ENCODE data around the gene TRPM1. TPM values are rescaled to one million over a fixed set of nuclear protein-coding genes. Genes with fewer than 3 reads are reported as not detected.

Gene TRPM1
- total and polyA plus RNA-seq, 5 donors from 2014 or later, result not detected

DNA sequence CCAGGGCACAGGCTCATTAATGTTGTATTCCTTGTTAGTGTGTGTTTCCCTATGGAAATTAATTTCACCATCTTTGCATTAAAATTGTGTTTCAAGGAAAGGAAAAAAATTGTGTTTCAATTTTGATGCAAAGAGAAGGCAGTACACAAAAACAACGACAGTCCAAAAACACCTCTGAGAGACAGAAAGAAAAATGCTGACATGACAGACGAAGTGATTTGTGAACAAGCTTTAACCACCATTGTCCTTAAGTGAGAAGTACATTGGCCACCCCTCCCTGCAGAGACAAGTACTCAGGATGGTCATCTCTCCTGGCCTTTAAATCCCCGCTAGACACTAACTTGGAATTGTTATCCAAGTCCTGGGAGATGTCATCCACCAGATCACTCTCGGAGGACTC is 59.9 kb downstream of the TRPM1 start:
- no peak overlapping the region for H3K4me3 ChIP-seq (ENCODE audit: low read depth, low read length)
- Mint-ChIP-seq H3K4me3 (no peak overlapping the region), H3K9me3 (no peaks in the 10 kb centered on the region), H3K36me3 (no peaks in the 10 kb centered on the region), H3K27ac (no peak overlapping the region), H3K27me3 (peaks cover 15% of the 10 kb centered on the region), H3K4me1 (no peaks in the 10 kb centered on the region)
- no peaks in the 10 kb centered on the region for H3K4me1 ChIP-seq (ENCODE audit: control insufficient read depth, insufficient read depth, low read length, poor library complexity, severe bottlenecking)
- DNase-seq, result no peak
- H3K27me3 ChIP-seq (ENCODE audit: control insufficient read depth, insufficient read depth, low read length), result no peaks in the 10 kb centered on the region
- no peaks in the 10 kb centered on the region for H3K9me3 ChIP-seq (ENCODE audit: control insufficient read depth in 2 of 2, low read length in 2 of 2)
- no peak for ATAC-seq (ENCODE audit: low read depth in 2 of 2)
- H3K36me3 ChIP-seq (ENCODE audit: control insufficient read depth, insufficient read depth, low read length), result no peaks in the 10 kb centered on the region
- no peak overlapping the region for H3K27ac ChIP-seq (ENCODE audit: insufficient read depth, low read length, poor library complexity, severe bottlenecking)

- no peak overlapping the region for H3K4me3 Mint-ChIP-seq
- no peak for ATAC-seq (ENCODE audit: low read depth in 2 of 2)
- H3K4me3 ChIP-seq (ENCODE audit: low read depth, low read length), result no peak overlapping the region
- H3K36me3 ChIP-seq (ENCODE audit: control insufficient read depth, insufficient read depth, low read length), result no peaks in the 10 kb centered on the region
- H3K27ac ChIP-seq (ENCODE audit: insufficient read depth, low read length, poor library complexity, severe bottlenecking), result no peak overlapping the region
- no peak for DNase-seq
- peaks cover 8% of the 10 kb centered on the region for H3K27me3 Mint-ChIP-seq
- H3K9me3 ChIP-seq (ENCODE audit: control insufficient read depth in 2 of 2, low read length in 2 of 2), result no peaks in the 10 kb centered on the region
- no peaks in the 10 kb centered on the region for H3K36me3 Mint-ChIP-seq
- no peaks in the 10 kb centered on the region for H3K27me3 ChIP-seq (ENCODE audit: control insufficient read depth, insufficient read depth, low read length)
- no peaks in the 10 kb centered on the region for H3K9me3 Mint-ChIP-seq
- H3K4me1 Mint-ChIP-seq, result no peaks in the 10 kb centered on the region
- H3K27ac Mint-ChIP-seq, result no peak overlapping the region
- H3K4me1 ChIP-seq (ENCODE audit: control insufficient read depth, insufficient read depth, low read length, poor library complexity, severe bottlenecking), result no peaks in the 10 kb centered on the region
Observed at GRCh38 chr15:31040611-31041010, 60.9 kb downstream of the TRPM1 start.

GRCh38 chr15:31039961-31040360 is 61.6 kb downstream of the TRPM1 start:
- no peaks in the 10 kb centered on the region for H3K9me3 ChIP-seq (ENCODE audit: control insufficient read depth in 2 of 2, low read length in 2 of 2)
- Mint-ChIP-seq H3K4me1 (no peaks in the 10 kb centered on the region), H3K4me3 (no peak overlapping the region), H3K27me3 (peaks cover 8% of the 10 kb centered on the region), H3K27ac (no peak overlapping the region), H3K9me3 (no peaks in the 10 kb centered on the region), H3K36me3 (no peaks in the 10 kb centered on the region)
- H3K27ac ChIP-seq (ENCODE audit: insufficient read depth, low read length, poor library complexity, severe bottlenecking), result no peak overlapping the region
- DNase-seq, result no peak
- H3K4me1 ChIP-seq (ENCODE audit: control insufficient read depth, insufficient read depth, low read length, poor library complexity, severe bottlenecking), result no peaks in the 10 kb centered on the region
- no peaks in the 10 kb centered on the region for H3K36me3 ChIP-seq (ENCODE audit: control insufficient read depth, insufficient read depth, low read length)
- no peaks in the 10 kb centered on the region for H3K27me3 ChIP-seq (ENCODE audit: control insufficient read depth, insufficient read depth, low read length)
- no peak for ATAC-seq (ENCODE audit: low read depth in 2 of 2)
- H3K4me3 ChIP-seq (ENCODE audit: low read depth, low read length), result no peak overlapping the region

- Histone ChIP-seq H3K4me3 (ENCODE audit: low read depth, low read length) (no peak overlapping the region), H3K9me3 (ENCODE audit: control insufficient read depth in 2 of 2, low read length in 2 of 2) (no peaks in the 10 kb centered on the region), H3K27me3 (ENCODE audit: control insufficient read depth, insufficient read depth, low read length) (no peaks in the 10 kb centered on the region), H3K27ac (ENCODE audit: insufficient read depth, low read length, poor library complexity, severe bottlenecking) (no peak overlapping the region), H3K36me3 (ENCODE audit: control insufficient read depth, insufficient read depth, low read length) (no peaks in the 10 kb centered on the region), H3K4me1 (ENCODE audit: control insufficient read depth, insufficient read depth, low read length, poor library complexity, severe bottlenecking) (no peaks in the 10 kb centered on the region)
- Mint-ChIP-seq H3K27me3 (peaks cover 8% of the 10 kb centered on the region), H3K4me3 (no peak overlapping the region), H3K4me1 (no peaks in the 10 kb centered on the region), H3K36me3 (no peaks in the 10 kb centered on the region), H3K27ac (no peak overlapping the region), H3K9me3 (no peaks in the 10 kb centered on the region)
- ATAC-seq (ENCODE audit: low read depth in 2 of 2) (no peak), DNase-seq (no peak)
Observed at GRCh38 chr15:31037731-31038477, 63.6 kb downstream of the TRPM1 start.

- Mint-ChIP-seq H3K27me3 (peaks cover under 1% of the 10 kb centered on the region), H3K27ac (no peak overlapping the region), H3K4me3 (no peak overlapping the region), H3K36me3 (no peaks in the 10 kb centered on the region), H3K4me1 (no peaks in the 10 kb centered on the region), H3K9me3 (no peaks in the 10 kb centered on the region)
- H3K9me3 ChIP-seq (ENCODE audit: control insufficient read depth in 2 of 2, low read length in 2 of 2), result no peaks in the 10 kb centered on the region
- DNase-seq, result no peak
- no peaks in the 10 kb centered on the region for H3K27me3 ChIP-seq (ENCODE audit: control insufficient read depth, insufficient read depth, low read length)
- no peaks in the 10 kb centered on the region for H3K4me1 ChIP-seq (ENCODE audit: control insufficient read depth, insufficient read depth, low read length, poor library complexity, severe bottlenecking)
- H3K36me3 ChIP-seq (ENCODE audit: control insufficient read depth, insufficient read depth, low read length), result no peaks in the 10 kb centered on the region
- no peak overlapping the region for H3K27ac ChIP-seq (ENCODE audit: insufficient read depth, low read length, poor library complexity, severe bottlenecking)
- no peak for ATAC-seq (ENCODE audit: low read depth in 2 of 2)
- no peak overlapping the region for H3K4me3 ChIP-seq (ENCODE audit: low read depth, low read length)
Observed at GRCh38 chr15:31036783-31037182, 64.7 kb downstream of the TRPM1 start.

DNA sequence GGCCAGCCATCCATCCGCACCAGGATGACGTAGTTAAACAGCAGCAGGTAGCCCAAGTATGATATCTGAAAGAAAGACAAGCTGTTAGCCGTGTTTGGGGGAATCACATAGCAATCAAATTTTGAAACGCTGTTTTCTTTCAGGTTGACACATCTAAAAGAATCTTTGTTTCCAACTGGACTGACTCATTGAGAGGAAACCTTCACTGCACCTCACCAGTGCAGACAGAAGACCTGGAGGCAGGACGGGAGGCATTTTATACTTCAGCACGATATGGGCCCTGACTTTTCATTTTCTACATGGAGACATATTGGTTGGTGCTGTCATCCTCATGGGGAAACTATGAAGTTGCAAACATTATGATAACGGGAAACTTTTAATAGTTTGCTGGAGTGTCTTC is 65.9 kb downstream of the TRPM1 start:
- no peaks in the 10 kb centered on the region for H3K4me1 Mint-ChIP-seq
- no peak overlapping the region for H3K4me3 Mint-ChIP-seq
- DNase-seq (no peak), ATAC-seq (ENCODE audit: low read depth in 2 of 2) (no peak)
- no peaks in the 10 kb centered on the region for H3K9me3 Mint-ChIP-seq
- H3K36me3 ChIP-seq (ENCODE audit: control insufficient read depth, insufficient read depth, low read length), result no peaks in the 10 kb centered on the region
- no peaks in the 10 kb centered on the region for H3K9me3 ChIP-seq (ENCODE audit: control insufficient read depth in 2 of 2, low read length in 2 of 2)
- no peaks in the 10 kb centered on the region for H3K27me3 ChIP-seq (ENCODE audit: control insufficient read depth, insufficient read depth, low read length)
- H3K4me1 ChIP-seq (ENCODE audit: control insufficient read depth, insufficient read depth, low read length, poor library complexity, severe bottlenecking), result no peaks in the 10 kb centered on the region
- no peak overlapping the region for H3K27ac ChIP-seq (ENCODE audit: insufficient read depth, low read length, poor library complexity, severe bottlenecking)
- no peak overlapping the region for H3K27ac Mint-ChIP-seq
- H3K36me3 Mint-ChIP-seq, result no peaks in the 10 kb centered on the region
- no peak overlapping the region for H3K4me3 ChIP-seq (ENCODE audit: low read depth, low read length)
- H3K27me3 Mint-ChIP-seq, result no peaks in the 10 kb centered on the region

DNA sequence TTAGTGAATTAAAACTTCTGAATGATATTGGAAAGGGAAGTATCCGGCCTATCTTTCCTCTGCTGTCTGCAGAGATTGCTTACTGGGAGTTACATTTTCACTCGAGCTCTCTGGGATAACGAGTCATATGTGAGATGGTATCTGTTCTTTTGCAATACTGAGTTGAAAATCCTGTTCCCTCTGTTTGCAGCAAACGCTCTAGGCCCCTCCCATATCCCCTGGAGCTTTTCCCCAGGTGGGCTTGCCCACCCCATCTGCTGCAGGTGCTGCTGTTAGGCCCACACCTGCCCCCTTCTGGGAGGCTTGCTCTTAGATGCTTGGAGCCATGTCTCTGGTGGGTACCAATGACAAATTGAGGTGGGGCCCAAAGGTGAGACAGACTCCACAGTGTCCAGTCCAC is 67.4 kb downstream of the TRPM1 start:
- Mint-ChIP-seq H3K36me3 (no peaks in the 10 kb centered on the region), H3K4me3 (no peak overlapping the region)
- no peaks in the 10 kb centered on the region for H3K36me3 ChIP-seq (ENCODE audit: control insufficient read depth, insufficient read depth, low read length)

GRCh38 chr15:31032961-31033371 is 68.6 kb downstream of the TRPM1 start:
- Histone ChIP-seq H3K27me3 (ENCODE audit: control insufficient read depth, insufficient read depth, low read length) (peaks cover 2% of the 10 kb centered on the region), H3K9me3 (ENCODE audit: control insufficient read depth in 2 of 2, low read length in 2 of 2) (no peaks in the 10 kb centered on the region), H3K27ac (ENCODE audit: insufficient read depth, low read length, poor library complexity, severe bottlenecking) (no peak overlapping the region), H3K36me3 (ENCODE audit: control insufficient read depth, insufficient read depth, low read length) (no peaks in the 10 kb centered on the region), H3K4me1 (ENCODE audit: control insufficient read depth, insufficient read depth, low read length, poor library complexity, severe bottlenecking) (no peaks in the 10 kb centered on the region), H3K4me3 (ENCODE audit: low read depth, low read length) (no peak overlapping the region)
- Mint-ChIP-seq H3K4me1 (no peaks in the 10 kb centered on the region), H3K36me3 (no peaks in the 10 kb centered on the region), H3K27ac (no peak overlapping the region), H3K27me3 (peaks cover 9% of the 10 kb centered on the region), H3K4me3 (no peak overlapping the region), H3K9me3 (no peaks in the 10 kb centered on the region)
- no peak for ATAC-seq (ENCODE audit: low read depth in 2 of 2)
- no peak for DNase-seq

More for the DNA sequence above, 67.4 kb downstream of the TRPM1 start:
- H3K4me3 ChIP-seq (ENCODE audit: low read depth, low read length), result no peak overlapping the region
- H3K4me1 ChIP-seq (ENCODE audit: control insufficient read depth, insufficient read depth, low read length, poor library complexity, severe bottlenecking), result no peaks in the 10 kb centered on the region
- H3K27ac ChIP-seq (ENCODE audit: insufficient read depth, low read length, poor library complexity, severe bottlenecking), result no peak overlapping the region
- ATAC-seq (ENCODE audit: low read depth in 2 of 2) (no peak), DNase-seq (no peak)
- H3K27me3 Mint-ChIP-seq, result peaks cover 5% of the 10 kb centered on the region
- H3K4me1 Mint-ChIP-seq, result no peaks in the 10 kb centered on the region
- no peaks in the 10 kb centered on the region for H3K9me3 ChIP-seq (ENCODE audit: control insufficient read depth in 2 of 2, low read length in 2 of 2)
- peaks cover 2% of the 10 kb centered on the region for H3K27me3 ChIP-seq (ENCODE audit: control insufficient read depth, insufficient read depth, low read length)
- no peaks in the 10 kb centered on the region for H3K9me3 Mint-ChIP-seq
- no peak overlapping the region for H3K27ac Mint-ChIP-seq
